Adrenal gland (tissue), 12 donors: ENCODE results near the gene FANCE. TPM values are rescaled to one million over a fixed set of nuclear protein-coding genes. Genes with fewer than 3 reads are reported as not detected.

ENCODE experiments used
- DNase-seq, 7 donors: peaks; one replicate each; pipeline ENCODE4 v3.0.0-alpha.2; 2019 to 2020
- H3K27ac ChIP-seq, 5 donors: fragments of 200-600 bp; sonication (generic) in 4 of 5; 1 replicate in 3 of 5; 2 replicates in 2 of 5; pipeline versions ENCODE4 v1.5.1 to v1.8.0; 2016 to 2020; ENCODE audit warnings: mild to moderate bottlenecking in 1 of 5
- H3K27me3 ChIP-seq: fragments of 200-600 bp; 2 replicates; pipeline ENCODE4 v1.8.0; 2021
- H3K36me3 ChIP-seq, 2 donors: fragments of 200-600 bp; replicated peaks in 1 of 2; 1 replicate in 1 of 2; 2 replicates in 1 of 2; pipeline versions ENCODE4 v1.5.1 to v1.8.0; 2018 to 2022
- H3K4me1 ChIP-seq, 2 donors: fragments of 200-600 bp; replicated peaks in 1 of 2; 1 replicate in 1 of 2; 2 replicates in 1 of 2; pipeline versions ENCODE4 v1.5.1 to v1.8.0; 2018 to 2021
- H3K4me3 ChIP-seq, 4 donors: fragments of 200-600 bp; sonication (generic) in 3 of 4; one replicate each; pipeline ENCODE4 v1.5.1; 2016 to 2018
- H3K9me3 ChIP-seq, 3 donors: fragments of 200-600 bp; sonication (generic) in 1 of 3; replicated peaks in 1 of 3; 1 replicate in 2 of 3; 2 replicates in 1 of 3; pipeline versions ENCODE4 v1.5.1 to v1.8.0; 2016 to 2021
- POLR2A ChIP-seq, 2 donors: fragments of 450-650 bp; IDR thresholded peaks; one replicate each; pipeline ENCODE4 v1.6.1; 2017; ENCODE audit warnings: antibody characterized with exemption in 2 of 2, mild to moderate bottlenecking in 2 of 2, moderate library complexity in 1 of 2
- WGBS, 4 donors: extraction: QIAGEN DNeasy Blood & Tissue Kit in 2 of 4; methylation state at CpG; one replicate each; pipeline versions ENCODE4 v1.1.5 to v1.1.7; 2013 to 2017; 5-methylcytosine and 5-hydroxymethylcytosine counted together
- intact Hi-C, 2 donors: fragments of 100-400 bp; cut with DNase I; formaldehyde crosslinking; loops; one replicate each; pipeline versions ENCODE4 v1.14.1 to v1.15.0; 2022 to 2023
- polyA plus RNA-seq, 3 donors: library from polyadenylated mRNA; stranded (reverse); fragments of 200-250 nt in 2 of 3; fragments of 350-450 nt in 1 of 3; fragmentation: Illumina TruSeq in 1 of 3; extraction: RNeasy Lipid Tissue Mini Kit (QIAGEN cat#74804) in 1 of 3; gene quantifications; one replicate each; pipeline ENCODE4 v1.2.3, GENCODE V29; 2013 to 2014
- total RNA-seq, 9 donors: library from RNA; depleted of rRNA in 4 of 9; stranded (reverse); fragments of >200 nt in 4 of 9; fragments of 120-200 nt in 1 of 9; fragmentation: NEBNext Ultra II Directional in 1 of 9; extraction: Animal tissue kit (Norgen Biotek cat#: 25700) in 1 of 9; gene quantifications; one replicate each; pipeline versions ENCODE4 v1.1.0 to v1.2.4, GENCODE V29; 2013 to 2023
- TF ChIP-seq, protein P1 (sequence below), 6 experiments: fragments of 450-650 bp in 4 of 6; fragments of 200-600 bp in 2 of 6; sonication (generic) in 1 of 6; IDR thresholded peaks; 1 replicate in 5 of 6; 2 replicates in 1 of 6; pipeline versions ENCODE4 v1.5.1 to v1.8.0; 2016 to 2021; ENCODE audit warnings: antibody characterized with exemption in 6 of 6, mild to moderate bottlenecking in 2 of 6, moderate library complexity in 1 of 6
- donor health status: healthy with polysubstance abuse.
- donor health status: Bipolar disorder and iron deficiency.
- donor health status: DM: yes; HTN: yes; CAD: no.
- donor health status: DM: no; HTN: no; CAD: no.
- donor health status: DM: no; HTN: no; CAD: no.
- donor health status: DM: yes; HTN: yes; CAD: no.

Gene FANCE
- total and polyA plus RNA-seq, 12 donors = 1.0 to 5.3 (median 2.1) TPM

DNA sequence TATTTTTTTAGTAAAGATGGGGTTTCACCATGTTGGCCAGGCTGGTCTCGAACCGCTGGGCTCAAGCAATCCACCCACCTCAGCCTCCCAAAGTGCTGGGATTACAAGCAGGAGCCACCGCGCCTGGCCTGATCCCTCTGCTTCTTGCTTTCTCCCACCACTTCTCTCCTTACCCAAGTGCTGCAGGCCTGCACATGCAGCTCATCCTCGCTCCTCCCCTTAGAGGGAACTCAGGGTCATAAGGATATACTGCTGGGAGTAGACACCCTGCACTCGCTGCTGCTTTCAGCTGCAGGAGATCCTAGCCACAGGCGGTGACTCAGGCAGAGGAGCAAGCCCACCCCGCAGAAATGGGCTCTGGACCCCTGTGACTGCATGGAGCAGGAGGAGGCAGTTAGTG is 40.0 kb upstream of the FANCE start:
- 89 to 96% (median 92%) methylated on average over 8 of the region's 8 CpGs for WGBS, 4 donors
- intact Hi-C loops = loop anchor here in 1 of 2 donors (10.0 kb wide), 1 partner anchor 67 kb away; the partner anchor contains the start of gene PPARD
- H3K9me3 ChIP-seq = no peaks in the 10 kb centered on the region
- H3K4me1 ChIP-seq = peaks cover 0 to 6% of the 10 kb centered on the region in 2 donors
- DNase-seq = no peak
- no peak overlapping the region for H3K4me3 ChIP-seq
- no peak for TF ChIP-seq POLR2A (IDR thresholded peaks at IDR 0.05)
- TF ChIP-seq, protein P1, sequence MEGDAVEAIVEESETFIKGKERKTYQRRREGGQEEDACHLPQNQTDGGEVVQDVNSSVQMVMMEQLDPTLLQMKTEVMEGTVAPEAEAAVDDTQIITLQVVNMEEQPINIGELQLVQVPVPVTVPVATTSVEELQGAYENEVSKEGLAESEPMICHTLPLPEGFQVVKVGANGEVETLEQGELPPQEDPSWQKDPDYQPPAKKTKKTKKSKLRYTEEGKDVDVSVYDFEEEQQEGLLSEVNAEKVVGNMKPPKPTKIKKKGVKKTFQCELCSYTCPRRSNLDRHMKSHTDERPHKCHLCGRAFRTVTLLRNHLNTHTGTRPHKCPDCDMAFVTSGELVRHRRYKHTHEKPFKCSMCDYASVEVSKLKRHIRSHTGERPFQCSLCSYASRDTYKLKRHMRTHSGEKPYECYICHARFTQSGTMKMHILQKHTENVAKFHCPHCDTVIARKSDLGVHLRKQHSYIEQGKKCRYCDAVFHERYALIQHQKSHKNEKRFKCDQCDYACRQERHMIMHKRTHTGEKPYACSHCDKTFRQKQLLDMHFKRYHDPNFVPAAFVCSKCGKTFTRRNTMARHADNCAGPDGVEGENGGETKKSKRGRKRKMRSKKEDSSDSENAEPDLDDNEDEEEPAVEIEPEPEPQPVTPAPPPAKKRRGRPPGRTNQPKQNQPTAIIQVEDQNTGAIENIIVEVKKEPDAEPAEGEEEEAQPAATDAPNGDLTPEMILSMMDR (IDR thresholded peaks at IDR 0.05) = no peak
- H3K36me3 ChIP-seq = peaks cover 0 to 22% of the 10 kb centered on the region in 2 donors
- H3K27me3 ChIP-seq = no peaks in the 10 kb centered on the region
- H3K27ac ChIP-seq = no peak overlapping the region

DNA sequence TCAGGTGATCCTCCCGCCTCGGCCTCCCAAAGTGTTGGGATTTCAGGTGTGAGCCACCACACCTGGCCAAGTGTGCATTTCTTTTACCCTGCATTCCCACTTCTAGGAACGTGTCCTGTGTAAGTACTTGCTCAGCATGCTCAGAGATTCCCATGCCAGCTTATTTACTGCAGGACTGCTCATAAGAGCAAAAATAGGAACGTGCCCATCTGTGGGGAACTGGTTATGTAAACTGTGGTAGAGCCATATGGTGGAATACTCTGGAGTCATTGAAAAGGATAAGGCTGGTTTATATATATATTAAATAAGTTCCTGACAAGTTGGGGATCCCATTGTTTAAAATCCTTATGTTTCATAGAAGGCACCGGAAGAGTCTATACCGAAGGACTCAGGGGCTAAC is 38.2 kb upstream of the FANCE start:
- DNase-seq = no peak
- H3K4me1 ChIP-seq = peaks cover 0 to 6% of the 10 kb centered on the region in 2 donors
- H3K36me3 ChIP-seq = peaks cover 0 to 28% of the 10 kb centered on the region in 2 donors
- 93 to 96% (median 94%) methylated on average over 6 of the region's 6 CpGs for WGBS, 4 donors
- no peaks in the 10 kb centered on the region for H3K9me3 ChIP-seq
- TF ChIP-seq, protein P1 (IDR thresholded peaks at IDR 0.05) = no peak
- no peak for TF ChIP-seq POLR2A (IDR thresholded peaks at IDR 0.05)
- no peak overlapping the region for H3K27ac ChIP-seq
- no peaks in the 10 kb centered on the region for H3K27me3 ChIP-seq
- no peak overlapping the region for H3K4me3 ChIP-seq
- intact Hi-C loops = loop anchor here (2.0 to 10.0 kb wide), 2 partner anchors 69 to 71 kb away; partner anchors contain the start of gene PPARD (in 2 of the 2)

DNA sequence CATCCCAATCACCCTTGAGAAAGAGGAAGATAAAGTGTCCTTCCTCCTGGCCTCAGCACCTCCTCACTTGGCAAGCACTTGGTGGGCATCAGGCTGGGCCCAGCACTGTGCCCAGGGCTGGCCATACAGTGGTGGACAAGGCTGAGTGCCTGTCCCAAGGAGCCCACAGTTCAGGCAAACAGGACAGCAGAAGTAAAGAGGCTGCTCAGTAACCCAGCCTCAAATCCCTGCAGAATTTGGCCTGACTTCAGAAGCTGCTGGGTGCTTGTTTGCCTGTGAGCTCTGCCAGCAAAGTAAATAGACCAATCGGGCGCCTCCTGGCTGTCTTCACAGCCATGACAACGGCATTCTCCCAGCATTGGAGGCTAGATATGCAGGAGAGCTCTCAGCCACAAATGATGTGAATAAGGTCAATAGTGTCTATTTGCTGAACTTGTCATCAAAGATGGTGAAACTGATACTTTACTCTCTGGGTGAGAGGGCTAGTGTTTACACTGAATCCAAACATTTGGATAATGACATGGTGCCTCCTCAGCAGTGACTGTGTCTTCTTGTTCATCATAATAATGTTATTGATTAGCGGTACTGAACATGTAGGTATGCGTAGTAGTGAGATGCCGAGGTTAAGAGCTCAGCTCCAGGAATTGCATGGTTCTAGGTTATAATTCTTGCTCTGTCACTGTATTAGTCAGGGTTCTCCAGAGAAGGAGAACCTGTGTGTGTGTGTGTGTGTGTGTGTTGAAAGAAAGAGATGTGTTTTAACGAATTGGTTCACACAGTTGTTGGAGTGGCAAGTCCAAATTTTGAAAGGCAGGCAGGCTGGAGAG is 36.9 kb upstream of the FANCE start:
- TF ChIP-seq, protein P1 (IDR thresholded peaks at IDR 0.05) = peak; percentile 51 to 86 (median 78)
- TF ChIP-seq POLR2A (IDR thresholded peaks at IDR 0.05) = no peak
- Histone ChIP-seq H3K4me1 (peaks cover 0 to 6% of the 10 kb centered on the region in 2 donors), H3K36me3 (peaks cover 0 to 28% of the 10 kb centered on the region in 2 donors), H3K27me3 (no peaks in the 10 kb centered on the region), H3K9me3 (no peaks in the 10 kb centered on the region), H3K27ac (no peak overlapping the region), H3K4me3 (no peak overlapping the region)
- 49 to 68% (median 60%) methylated on average over 7 of the region's 7 CpGs for WGBS, 4 donors
- intact Hi-C loops = loop anchor here (2.0 to 10.0 kb wide), 2 partner anchors 70 to 72 kb away; partner anchors contain the start of gene PPARD (in 2 of the 2)
- peak; percentile 75 to 96 (median 88) for DNase-seq

DNA sequence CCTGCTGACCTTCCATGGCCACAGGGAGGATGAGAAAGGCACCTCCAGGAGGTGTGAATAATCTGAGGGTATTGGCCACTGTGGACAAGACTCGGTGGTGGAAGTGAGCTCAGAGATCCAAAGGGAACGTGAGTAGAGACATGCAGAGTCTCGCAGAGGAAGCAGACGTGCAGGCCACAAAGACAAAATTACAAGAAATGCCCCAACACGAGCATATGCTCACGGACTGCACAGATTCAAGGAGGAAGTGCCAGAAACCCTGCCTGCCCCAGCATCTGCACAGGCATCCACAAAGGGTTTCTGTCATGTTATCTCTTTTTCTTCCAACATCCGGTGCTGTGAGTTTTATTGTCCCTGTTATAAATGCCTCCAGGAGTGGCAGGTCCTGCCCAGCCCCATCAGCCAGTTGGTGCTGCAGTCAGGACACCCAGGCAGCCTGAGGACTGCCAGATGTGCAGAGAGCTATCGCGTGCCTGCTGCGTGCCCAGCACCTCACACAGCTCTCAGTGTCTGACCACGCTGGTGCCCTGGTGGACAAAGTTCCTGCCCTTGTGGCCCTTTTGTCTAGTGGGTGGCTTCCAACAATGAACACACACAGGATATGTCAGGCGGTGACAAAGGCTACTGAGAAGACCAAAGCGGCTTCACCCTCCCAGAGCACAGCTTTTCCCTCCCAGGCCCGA is 34.0 kb upstream of the FANCE start:
- H3K36me3 ChIP-seq = peaks cover 0 to 23% of the 10 kb centered on the region in 2 donors
- intact Hi-C loops = loop anchor here in 1 of 2 donors (10.0 kb wide), 1 partner anchor 73 kb away; the partner anchor contains the start of gene PPARD
- 74 to 85% (median 82%) methylated on average over 12 to 14 of the region's 14 CpGs for WGBS, 4 donors

More for the DNA sequence above, 34.0 kb upstream of the FANCE start:
- TF ChIP-seq, protein P1 (IDR thresholded peaks at IDR 0.05) = no peak
- no peak for TF ChIP-seq POLR2A (IDR thresholded peaks at IDR 0.05)
- Histone ChIP-seq H3K27me3 (no peaks in the 10 kb centered on the region), H3K27ac (no peak overlapping the region), H3K4me3 (no peak overlapping the region), H3K4me1 (peaks cover 0 to 6% of the 10 kb centered on the region in 2 donors), H3K9me3 (no peaks in the 10 kb centered on the region)
- no peak for DNase-seq
